Bronchial epithelial cell (primary cell): ENCODE data around the gene SYTL2. TPM values are rescaled to one million over a fixed set of nuclear protein-coding genes. Genes with fewer than 3 reads are reported as not detected.
A peak's percentile ranks its signal among the peaks of the same experiment; 100 is the strongest.

Experiments
- DNase-seq: peaks from one replicate; pipeline ENCODE4 v3.0.0-alpha.2; 2010; ENCODE audit warnings: low read depth
- FAIRE-seq: peaks from 2 replicates; lab custom pipeline; 2011; peaks lifted over from hg19 to GRCh38; lab: Jason Lieb, UNC
- H3K27me3 ChIP-seq: 2 replicates; pipeline ENCODE4 v1.5.1; 2011; ENCODE audit warnings: low read length; ENCODE audit not compliant: control insufficient read depth, insufficient read depth
- H3K36me3 ChIP-seq: 2 replicates; pipeline ENCODE4 v1.5.1; 2011; ENCODE audit warnings: low read length; ENCODE audit not compliant: control insufficient read depth, insufficient read depth
- H3K4me3 ChIP-seq: 2 replicates; pipeline ENCODE4 v1.5.1; 2011; ENCODE audit warnings: mild to moderate bottlenecking, low read depth, low read length, control low read depth
- total RNA-seq: library from RNA; depleted of rRNA; stranded (reverse); fragments of >200 nt; gene quantifications from 2 replicates; pipeline ENCODE4 v1.2.1, GENCODE V29; 2014
- TF ChIP-seq, protein P1 (sequence below): IDR thresholded peaks from 2 replicates; pipeline ENCODE4 v1.5.1; 2011; ENCODE audit warnings: mild to moderate bottlenecking, moderate library complexity, low read length, control low read depth, inconsistent platforms; ENCODE audit not compliant: insufficient read depth, severe bottlenecking

SYTL2 gene
- total RNA-seq, 1 donor from 2014 or later, result 8.2 TPM

DNA sequence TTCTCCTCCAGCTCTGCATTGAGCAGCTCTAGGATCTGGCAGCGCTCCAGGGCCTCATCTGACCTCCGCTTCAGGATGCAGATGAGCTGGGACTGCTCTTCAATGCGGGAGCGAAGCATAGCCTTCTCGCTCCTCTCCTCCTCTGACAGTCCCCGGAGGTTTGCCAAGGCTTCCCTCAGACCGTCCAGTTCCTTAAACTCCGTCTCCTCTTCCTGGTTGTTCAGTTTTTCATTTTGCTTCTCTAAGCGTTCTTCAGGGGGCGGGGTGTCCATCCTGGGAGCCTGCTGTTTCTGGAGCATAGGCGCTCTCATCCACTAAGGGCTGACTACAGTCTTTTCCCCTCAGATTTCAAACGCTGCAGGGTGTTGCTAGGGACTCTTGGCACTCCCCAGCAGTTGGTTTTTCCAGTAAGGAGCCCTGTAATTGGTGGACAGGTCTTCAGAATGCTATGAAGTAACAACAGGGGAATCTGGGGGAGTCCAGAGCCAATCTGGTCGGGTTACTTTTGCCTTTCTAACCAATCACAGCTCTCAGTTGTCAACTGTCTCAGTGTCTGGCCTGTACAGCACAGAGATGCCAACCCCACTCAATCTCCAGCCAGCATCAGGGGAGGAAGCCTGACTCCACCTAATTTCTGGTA is 125.0 kb downstream of the SYTL2 start, which contains the start of gene CCDC89:
Gene CCDC89 (minus strand): TSS at position 376 of the 640 bp plus-strand sequence. CDS start 65 bp downstream, at position 311.
- DNase-seq (peak; percentile 61), FAIRE-seq (peak; percentile 40)
- H3K4me3 ChIP-seq, result no peak within 1 kb of the TSS
- TF ChIP-seq, protein P1, sequence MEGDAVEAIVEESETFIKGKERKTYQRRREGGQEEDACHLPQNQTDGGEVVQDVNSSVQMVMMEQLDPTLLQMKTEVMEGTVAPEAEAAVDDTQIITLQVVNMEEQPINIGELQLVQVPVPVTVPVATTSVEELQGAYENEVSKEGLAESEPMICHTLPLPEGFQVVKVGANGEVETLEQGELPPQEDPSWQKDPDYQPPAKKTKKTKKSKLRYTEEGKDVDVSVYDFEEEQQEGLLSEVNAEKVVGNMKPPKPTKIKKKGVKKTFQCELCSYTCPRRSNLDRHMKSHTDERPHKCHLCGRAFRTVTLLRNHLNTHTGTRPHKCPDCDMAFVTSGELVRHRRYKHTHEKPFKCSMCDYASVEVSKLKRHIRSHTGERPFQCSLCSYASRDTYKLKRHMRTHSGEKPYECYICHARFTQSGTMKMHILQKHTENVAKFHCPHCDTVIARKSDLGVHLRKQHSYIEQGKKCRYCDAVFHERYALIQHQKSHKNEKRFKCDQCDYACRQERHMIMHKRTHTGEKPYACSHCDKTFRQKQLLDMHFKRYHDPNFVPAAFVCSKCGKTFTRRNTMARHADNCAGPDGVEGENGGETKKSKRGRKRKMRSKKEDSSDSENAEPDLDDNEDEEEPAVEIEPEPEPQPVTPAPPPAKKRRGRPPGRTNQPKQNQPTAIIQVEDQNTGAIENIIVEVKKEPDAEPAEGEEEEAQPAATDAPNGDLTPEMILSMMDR, result no peak
- no peaks in the 10 kb centered on the region for H3K36me3 ChIP-seq
- no peaks in the 10 kb centered on the region for H3K27me3 ChIP-seq

DNA sequence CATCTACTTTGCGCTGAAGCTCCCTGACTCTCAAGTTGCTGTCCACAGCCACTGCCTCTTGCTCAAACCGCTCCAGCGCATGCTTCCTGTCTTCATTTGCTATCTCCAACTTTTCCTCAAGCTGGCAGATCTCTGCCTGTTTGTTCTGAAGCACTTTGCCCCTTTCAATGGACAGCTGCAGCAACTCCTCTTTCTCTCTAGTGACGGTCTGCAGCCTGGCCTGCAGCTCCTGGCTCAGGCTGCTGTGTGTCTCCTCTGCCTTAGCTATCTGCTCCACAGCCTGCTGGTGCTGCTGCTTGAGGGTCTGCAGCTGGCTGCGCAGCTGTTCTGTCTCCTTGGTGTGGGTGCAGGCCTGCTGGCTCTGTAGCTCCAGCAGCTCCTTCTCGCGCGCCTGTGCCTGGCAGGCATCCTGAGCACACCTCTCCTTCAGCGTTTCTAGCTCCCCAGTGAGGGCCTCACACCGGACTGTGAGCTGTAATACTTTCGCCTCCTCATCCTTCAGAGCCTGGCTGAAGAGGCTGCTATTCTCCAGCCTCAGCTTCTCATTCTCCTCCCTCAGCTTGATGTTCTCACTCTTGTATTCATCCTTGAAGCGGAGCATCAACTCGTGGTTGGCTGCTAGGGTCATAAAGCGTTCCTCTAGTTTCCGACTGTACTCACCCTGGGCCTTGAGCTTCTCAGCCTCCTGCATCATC is 125.7 kb downstream of the SYTL2 start:
- Histone ChIP-seq H3K4me3 (no peak overlapping the region), H3K36me3 (no peaks in the 10 kb centered on the region), H3K27me3 (no peaks in the 10 kb centered on the region)
- no peak for FAIRE-seq
- DNase-seq, result no peak
- TF ChIP-seq, protein P1, result no peak

DNA sequence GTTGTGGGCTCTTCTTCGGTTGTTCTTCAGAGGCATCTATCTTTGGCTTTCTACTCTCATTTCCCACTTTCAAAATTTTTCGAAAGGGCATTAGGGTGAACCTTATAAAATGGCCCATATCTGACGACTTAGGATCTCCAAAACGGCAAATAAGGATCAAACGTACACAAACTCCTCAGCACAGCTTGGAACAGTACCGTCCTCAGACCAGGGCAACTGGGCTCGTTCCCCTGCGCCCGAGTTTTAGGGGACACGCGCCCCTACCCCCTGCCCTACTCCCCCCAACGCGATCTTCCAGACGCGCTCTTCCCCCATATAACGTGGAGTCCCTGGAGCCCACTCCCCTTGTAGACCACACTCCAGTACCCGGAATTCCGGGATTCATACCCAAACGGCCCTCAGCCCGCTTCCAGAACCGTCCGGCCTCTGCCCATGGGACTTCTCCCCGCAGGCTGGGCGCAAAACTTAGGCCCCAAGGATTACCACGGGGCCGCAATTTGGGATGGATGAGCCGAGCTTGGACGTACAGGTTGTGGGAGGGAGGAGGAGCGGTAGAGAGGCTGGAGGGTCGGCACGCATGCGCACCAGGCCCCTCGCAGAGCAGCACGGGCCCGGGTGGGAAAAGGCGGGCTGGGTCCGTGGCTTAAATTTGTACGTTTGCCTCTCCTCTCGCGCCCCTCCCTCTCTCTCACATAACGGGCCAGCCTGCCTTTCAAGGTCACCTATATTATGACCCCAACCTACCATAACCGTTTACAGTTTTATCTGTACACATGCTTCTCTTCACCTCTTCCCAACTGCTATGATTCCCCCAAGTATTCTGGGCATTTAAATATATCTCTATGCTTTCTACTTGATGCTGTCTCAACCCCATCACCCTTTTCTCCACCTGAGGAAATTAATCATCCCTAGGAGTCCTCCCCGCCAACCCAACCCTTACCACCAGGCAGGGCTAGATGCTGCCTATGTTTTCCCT is 128.3 kb downstream of the SYTL2 start:
- FAIRE-seq, result no peak

DNA sequence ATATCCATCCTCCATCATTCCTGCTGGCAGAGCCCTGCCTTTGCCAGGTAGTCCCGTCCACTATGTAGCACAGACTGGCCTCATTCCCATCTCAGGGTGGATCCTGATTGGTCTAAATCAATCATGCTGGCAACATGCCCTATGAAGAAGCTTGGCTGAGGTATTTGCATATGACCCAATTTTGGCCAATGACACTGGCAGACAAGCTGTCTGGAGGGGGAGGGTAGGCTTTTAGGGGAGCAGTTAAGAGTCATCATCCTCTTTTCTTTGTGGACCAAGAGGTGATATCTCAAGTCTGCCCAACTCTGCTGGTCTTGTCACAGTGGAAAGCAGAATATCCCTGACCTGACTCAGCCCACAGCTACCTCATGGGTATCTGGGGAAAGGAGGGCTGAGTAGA is 130.0 kb downstream of the SYTL2 start:
- Histone ChIP-seq H3K27me3 (no peaks in the 10 kb centered on the region), H3K4me3 (no peak overlapping the region), H3K36me3 (no peaks in the 10 kb centered on the region)
- FAIRE-seq (no peak), DNase-seq (no peak)
- TF ChIP-seq, protein P1, result no peak

More for the DNA sequence above, 128.3 kb downstream of the SYTL2 start:
- DNase-seq, result no peak
- no peaks in the 10 kb centered on the region for H3K27me3 ChIP-seq
- peak overlapping the region; percentile 45 for H3K4me3 ChIP-seq
- H3K36me3 ChIP-seq, result no peaks in the 10 kb centered on the region
- TF ChIP-seq, protein P1, result no peak

DNA sequence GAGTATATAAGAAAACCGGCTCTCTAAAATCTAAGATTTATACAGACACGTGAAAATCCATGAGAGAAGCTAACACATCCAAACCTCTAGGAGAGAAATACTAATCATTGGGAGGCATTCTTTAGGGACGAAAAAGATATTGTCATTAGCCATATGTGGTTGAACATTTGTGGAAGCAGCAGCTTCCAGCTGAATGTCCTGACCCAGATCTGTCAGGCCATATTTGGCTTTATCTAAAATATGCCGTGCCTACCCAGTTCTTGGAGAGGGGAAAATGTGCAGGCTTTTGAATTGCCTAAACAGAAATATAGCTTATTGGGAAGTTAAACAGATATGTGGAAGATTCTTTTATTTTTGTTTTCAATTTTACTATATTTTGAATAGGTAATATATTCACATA is 131.4 kb downstream of the SYTL2 start:
- DNase-seq (no peak), FAIRE-seq (no peak)
- H3K4me3 ChIP-seq, result no peak overlapping the region
- H3K36me3 ChIP-seq, result no peaks in the 10 kb centered on the region
- TF ChIP-seq, protein P1, result no peak
- H3K27me3 ChIP-seq, result no peaks in the 10 kb centered on the region
